ENCODE data around the gene MPC2.
A peak's percentile ranks its signal among the peaks of the same experiment; 100 is the strongest.
"Not testable (repeated sequence)": the region's sequence is repeated elsewhere in the genome, so short reads cannot be mapped to it uniquely, and the experiment has no call there.

The MPC2 gene

GRCh38 chr1:167866739-167867414 lies 70.0 kb downstream of the MPC2 start:
- no CpG with 5 or more reads among the region's 8 CpGs for WGBS (ENCODE audit: insufficient coverage)
- H3K27ac ChIP-seq (ENCODE audit: insufficient read depth in 1 of 2, low read depth in 1 of 2, low read length in 2 of 2, poor library complexity in 1 of 2, severe bottlenecking in 2 of 2); H3K36me3 ChIP-seq (ENCODE audit: control insufficient read depth in 4 of 4, insufficient read depth in 4 of 4, low read length in 3 of 4); POLR2A ChIA-PET; H3K4me1 ChIP-seq (ENCODE audit: control extremely low read depth in 1 of 4, control insufficient read depth in 4 of 4, insufficient read depth in 4 of 4, low read length in 3 of 4); H3K27me3 ChIP-seq (replicated peaks in 2 of 5; ENCODE audit: control insufficient read depth in 4 of 5, insufficient read depth in 5 of 5, low read length in 4 of 5); H3K4me3 ChIP-seq (ENCODE audit: control insufficient read depth in 1 of 7, extremely low read depth in 1 of 7, insufficient read depth in 4 of 7, low read depth in 2 of 7, low read length in 6 of 7); H3K9me3 ChIP-seq (ENCODE audit: control extremely low read depth in 1 of 5, control insufficient read depth in 4 of 5, insufficient read depth in 2 of 5, low read depth in 1 of 5, low read length in 4 of 5): not testable (repeated sequence)
- DNase-seq: peak; percentile 5 to 43 (median 19)
- CTCF ChIA-PET: interaction anchor here (1.5 kb wide), 1 partner anchor 152 kb away, joined by 3 read pairs; no protein-coding TSS in a partner anchor

All from common myeloid progenitor, CD34-positive (primary cell).